ENCODE data around the gene EOMES. TPM values are rescaled to one million over a fixed set of nuclear protein-coding genes. Genes with fewer than 3 reads are reported as not detected.

The EOMES gene
- total and polyA plus RNA-seq, 3 experiments from 2014 or later, result 37.1 to 188 (median 37.2) TPM

DNA sequence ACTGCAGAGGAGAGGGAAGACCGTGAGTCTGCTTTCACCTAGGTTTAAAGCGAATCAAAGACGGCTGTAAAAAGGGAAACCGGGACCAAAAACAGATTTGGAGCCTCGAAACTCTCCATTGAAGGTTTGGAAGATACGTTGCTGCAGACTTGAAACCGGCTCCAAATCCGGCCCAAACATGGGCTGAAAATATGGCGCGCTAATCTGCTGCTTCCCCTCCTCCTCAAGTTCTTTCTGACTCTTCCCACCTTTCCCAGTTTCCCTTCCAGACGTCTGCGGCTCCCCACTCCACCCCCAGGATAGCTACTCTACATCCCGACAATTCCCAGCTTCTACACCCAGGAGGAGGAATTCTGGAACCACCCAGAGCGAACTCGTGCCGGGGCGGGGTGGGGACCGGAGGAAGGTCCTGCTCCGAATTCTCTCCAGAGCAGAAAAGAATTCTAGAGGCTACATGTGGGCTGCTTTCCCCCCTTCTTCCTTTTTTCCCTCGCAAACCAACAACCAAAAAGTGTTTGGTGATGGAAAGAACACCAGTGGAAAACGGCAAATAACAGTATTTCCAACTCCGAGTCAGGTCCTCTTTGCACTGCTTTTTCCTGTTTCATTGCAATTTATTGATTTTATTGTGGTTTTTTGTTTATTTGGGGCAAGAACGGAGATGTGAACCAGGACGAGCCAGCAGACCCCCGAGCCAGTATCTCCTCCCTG lies 8.5 kb downstream of the EOMES start:
- Mint-ChIP-seq H3K27ac (peak overlapping the region; percentile 85 to 99 (median 96)), H3K9me3 (no peaks in the 10 kb centered on the region), H3K36me3 (peaks cover 14 to 60% (median 20%) of the 10 kb centered on the region in 3 donors), H3K4me1 (peaks cover 40 to 60% (median 48%) of the 10 kb centered on the region in 3 donors), H3K4me3 (peak overlapping the region; percentile 95 to 100 (median 99)), H3K27me3 (peaks cover 5 to 10% of the 10 kb centered on the region in 2 donors)
- peaks cover 17% of the 10 kb centered on the region for H3K4me1 ChIP-seq (ENCODE audit: insufficient read depth, low read length)
- ChIA-PET POLR2A (interaction anchor here (0.6 to 2.9 kb wide), 7 partner anchors 9 to 635 kb away, joined by 3 to 52 read pairs (median 14); partner anchors contain the start of genes AZI2, EOMES, NEK10 and ZCWPW2), CTCF (interaction anchor here (0.7 to 3.3 kb wide), 19 partner anchors 8 to 626 kb away, joined by 3 to 130 read pairs (median 9); partner anchors contain the start of gene EOMES)
- H3K9me3 ChIP-seq (ENCODE audit: low read length), result no peaks in the 10 kb centered on the region
- DNase-seq, result no peak
- H3K36me3 ChIP-seq (ENCODE audit: insufficient read depth, low read length), result peaks cover 6% of the 10 kb centered on the region
- peak overlapping the region; percentile 72 for H3K27ac ChIP-seq (ENCODE audit: low read depth, low read length)
- no peaks in the 10 kb centered on the region for H3K27me3 ChIP-seq (ENCODE audit: insufficient read depth, low read length, poor library complexity, severe bottlenecking)
- peak overlapping the region; percentile 84 for H3K4me3 ChIP-seq (ENCODE audit: low read length)

DNA sequence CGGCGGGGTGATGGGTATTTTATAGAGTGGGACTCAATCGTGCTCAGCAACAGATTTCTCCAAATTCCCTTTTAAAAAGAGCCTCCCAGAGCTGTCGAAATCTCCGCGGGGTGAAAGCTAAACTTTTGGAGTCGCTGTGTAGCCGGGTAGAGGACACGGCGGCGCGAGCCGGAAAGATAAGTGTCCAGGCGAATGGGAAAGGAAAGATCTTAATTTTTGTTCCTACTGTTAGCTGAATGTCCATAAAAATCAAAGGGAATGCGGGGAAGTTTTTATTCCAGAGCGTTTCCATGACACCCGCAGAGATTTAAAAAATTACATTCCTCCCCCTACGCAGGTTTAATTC lies 9.1 kb downstream of the EOMES start:
- H3K27ac ChIP-seq (ENCODE audit: low read depth, low read length), result peak overlapping the region; percentile 72
- peak overlapping the region; percentile 85 to 99 (median 96) for H3K27ac Mint-ChIP-seq

DNA sequence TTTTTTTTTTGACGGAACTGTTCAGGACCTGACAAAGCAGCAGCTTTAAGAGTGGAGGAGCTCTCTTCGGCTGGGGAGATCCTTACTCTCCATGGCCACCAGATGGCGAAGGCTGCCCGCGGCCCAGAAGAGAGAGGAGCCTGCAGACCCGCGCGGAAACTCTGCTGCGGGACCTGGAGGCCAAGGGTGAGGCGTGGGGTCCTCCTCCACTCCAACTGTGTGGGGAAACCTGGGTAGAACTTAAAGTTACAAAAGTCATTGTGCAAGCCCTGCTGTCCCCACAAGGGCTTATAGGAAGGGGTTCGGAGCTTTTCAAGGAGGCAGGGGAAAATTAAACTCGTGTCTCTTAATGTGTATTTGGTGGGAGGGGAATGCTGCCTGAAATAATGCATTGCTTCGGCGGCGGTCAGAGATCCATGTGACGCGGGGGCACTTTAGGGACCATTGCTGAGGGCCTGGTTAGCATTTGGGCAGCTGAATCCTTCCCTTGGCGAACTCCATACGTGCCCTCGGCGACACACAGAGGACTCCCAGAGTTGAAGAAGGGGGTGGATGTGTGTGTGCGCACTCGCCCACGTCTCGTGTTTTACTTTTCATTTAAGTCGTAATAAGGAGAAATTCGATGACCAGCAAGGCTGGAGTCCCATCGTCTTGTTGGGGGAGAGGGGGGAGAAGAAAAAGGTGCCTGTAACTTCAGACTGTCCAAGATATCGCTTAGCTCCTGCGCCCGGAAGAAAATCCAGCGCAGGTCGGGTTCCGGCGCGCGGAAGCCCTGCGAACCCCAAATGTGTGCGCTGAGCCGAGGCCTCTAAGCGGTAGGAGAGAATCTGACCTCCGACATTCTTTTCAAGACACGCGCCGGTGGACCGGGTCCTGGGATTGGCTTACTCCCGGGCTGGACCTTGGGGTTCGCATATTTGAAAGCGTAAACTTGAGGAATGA lies 9.7 kb downstream of the EOMES start:
- H3K4me3 Mint-ChIP-seq, result peak overlapping the region; percentile 95 to 100 (median 99)
- peaks cover 5 to 10% of the 10 kb centered on the region in 2 donors for H3K27me3 Mint-ChIP-seq
- H3K27ac Mint-ChIP-seq, result peak overlapping the region; percentile 85 to 99 (median 96)
- Histone ChIP-seq H3K4me3 (ENCODE audit: low read length) (peak overlapping the region; percentile 84), H3K4me1 (ENCODE audit: insufficient read depth, low read length) (peaks cover 17% of the 10 kb centered on the region), H3K36me3 (ENCODE audit: insufficient read depth, low read length) (peaks cover 4% of the 10 kb centered on the region), H3K27me3 (ENCODE audit: insufficient read depth, low read length, poor library complexity, severe bottlenecking) (no peaks in the 10 kb centered on the region), H3K27ac (ENCODE audit: low read depth, low read length) (peak overlapping the region; percentile 72), H3K9me3 (ENCODE audit: low read length) (no peaks in the 10 kb centered on the region)
- POLR2A ChIA-PET, result interaction anchor here (0.5 to 2.9 kb wide), 16 partner anchors 10 to 636 kb away, joined by 3 to 52 read pairs (median 5); partner anchors contain the start of genes AZI2, EOMES and ZCWPW2
- DNase-seq, result peak; percentile 71 to 88 (median 75)
- H3K9me3 Mint-ChIP-seq, result no peaks in the 10 kb centered on the region
- CTCF ChIA-PET, result interaction anchor here (0.6 to 3.3 kb wide), 66 partner anchors 9 to 638 kb away, joined by 3 to 130 read pairs (median 4); partner anchors contain the start of genes AZI2, EOMES and ZCWPW2
- H3K4me1 Mint-ChIP-seq, result peaks cover 30 to 49% (median 37%) of the 10 kb centered on the region in 3 donors
- peaks cover 5 to 48% (median 8%) of the 10 kb centered on the region in 3 donors for H3K36me3 Mint-ChIP-seq

More for the DNA sequence above, 9.1 kb downstream of the EOMES start:
- ChIA-PET POLR2A (interaction anchor here (0.6 to 2.9 kb wide), 9 partner anchors 10 to 636 kb away, joined by 3 to 52 read pairs (median 8); partner anchors contain the start of genes AZI2, EOMES, NEK10 and ZCWPW2), CTCF (interaction anchor here (0.7 to 3.3 kb wide), 28 partner anchors 9 to 637 kb away, joined by 3 to 130 read pairs (median 11); partner anchors contain the start of genes AZI2, EOMES and ZCWPW2)
- Mint-ChIP-seq H3K9me3 (no peaks in the 10 kb centered on the region), H3K27me3 (peaks cover 5 to 10% of the 10 kb centered on the region in 2 donors), H3K36me3 (peaks cover 10 to 55% (median 14%) of the 10 kb centered on the region in 3 donors), H3K4me3 (peak overlapping the region; percentile 95 to 100 (median 99)), H3K4me1 (peaks cover 35 to 55% (median 44%) of the 10 kb centered on the region in 3 donors)
- Histone ChIP-seq H3K36me3 (ENCODE audit: insufficient read depth, low read length) (peaks cover 6% of the 10 kb centered on the region), H3K4me1 (ENCODE audit: insufficient read depth, low read length) (peaks cover 17% of the 10 kb centered on the region), H3K4me3 (ENCODE audit: low read length) (peak overlapping the region; percentile 84), H3K9me3 (ENCODE audit: low read length) (no peaks in the 10 kb centered on the region), H3K27me3 (ENCODE audit: insufficient read depth, low read length, poor library complexity, severe bottlenecking) (no peaks in the 10 kb centered on the region)
- no peak for DNase-seq

GRCh38 chr3:27708250-27708649 lies 13.9 kb downstream of the EOMES start:
- no peak for DNase-seq
- Histone ChIP-seq H3K4me3 (ENCODE audit: low read length) (no peak overlapping the region), H3K27ac (ENCODE audit: low read depth, low read length) (no peak overlapping the region), H3K4me1 (ENCODE audit: insufficient read depth, low read length) (no peaks in the 10 kb centered on the region), H3K9me3 (ENCODE audit: low read length) (no peaks in the 10 kb centered on the region), H3K36me3 (ENCODE audit: insufficient read depth, low read length) (no peaks in the 10 kb centered on the region), H3K27me3 (ENCODE audit: insufficient read depth, low read length, poor library complexity, severe bottlenecking) (no peaks in the 10 kb centered on the region)
- Mint-ChIP-seq H3K27me3 (peaks cover 5 to 7% of the 10 kb centered on the region in 2 donors), H3K36me3 (peaks cover 0 to 12% (median 0%) of the 10 kb centered on the region in 3 donors), H3K4me3 (no peak overlapping the region), H3K27ac (no peak overlapping the region), H3K4me1 (peaks cover 0 to 14% (median 2%) of the 10 kb centered on the region in 3 donors), H3K9me3 (no peaks in the 10 kb centered on the region)
- CTCF ChIA-PET, result interaction anchor here (1.6 to 2.8 kb wide), 2 partner anchors 11 to 14 kb away, joined by 3 to 11 read pairs; partner anchors contain the start of gene EOMES
- POLR2A ChIA-PET, result no interaction called here

- peaks cover 0 to 5% (median 0%) of the 10 kb centered on the region in 3 donors for H3K36me3 Mint-ChIP-seq
- H3K4me1 Mint-ChIP-seq, result no peaks in the 10 kb centered on the region
- no peak overlapping the region for H3K4me3 Mint-ChIP-seq
- ChIA-PET CTCF (no interaction called here), POLR2A (no interaction called here)
- H3K9me3 ChIP-seq (ENCODE audit: low read length), result no peaks in the 10 kb centered on the region
- H3K9me3 Mint-ChIP-seq, result peaks cover 0 to 7% (median 4%) of the 10 kb centered on the region in 5 donors
- no peak overlapping the region for H3K27ac ChIP-seq (ENCODE audit: low read depth, low read length)
- DNase-seq, result no peak
- no peak overlapping the region for H3K27ac Mint-ChIP-seq
- no peaks in the 10 kb centered on the region for H3K36me3 ChIP-seq (ENCODE audit: insufficient read depth, low read length)
- H3K27me3 ChIP-seq (ENCODE audit: insufficient read depth, low read length, poor library complexity, severe bottlenecking), result no peaks in the 10 kb centered on the region
- H3K27me3 Mint-ChIP-seq, result no peaks in the 10 kb centered on the region
- H3K4me1 ChIP-seq (ENCODE audit: insufficient read depth, low read length), result no peaks in the 10 kb centered on the region
- no peak overlapping the region for H3K4me3 ChIP-seq (ENCODE audit: low read length)
Measured at GRCh38 chr3:27699067-27699466, 23.1 kb downstream of the EOMES start.

DNA sequence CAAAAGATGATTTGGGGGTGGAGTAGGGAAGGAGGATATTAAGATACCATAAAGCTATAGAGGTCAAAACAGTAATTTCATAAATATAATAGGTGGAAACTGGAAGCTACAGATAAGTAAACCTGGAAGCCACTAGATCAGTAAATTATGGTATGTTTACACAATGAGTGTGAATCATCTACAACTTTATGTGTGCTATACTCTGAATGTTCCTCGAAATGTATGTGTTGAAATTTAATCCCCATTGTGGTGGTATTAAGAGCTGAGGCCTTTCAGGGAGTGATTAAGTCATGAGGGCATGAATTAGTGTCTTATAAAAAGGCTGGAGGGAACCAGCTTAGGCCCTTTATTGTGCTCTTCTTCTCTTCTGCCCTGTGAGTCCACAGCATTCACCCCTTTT lies 25.2 kb downstream of the EOMES start:
- no peaks in the 10 kb centered on the region for H3K36me3 ChIP-seq (ENCODE audit: insufficient read depth, low read length)
- no peak overlapping the region for H3K27ac ChIP-seq (ENCODE audit: low read depth, low read length)
- H3K27me3 ChIP-seq (ENCODE audit: insufficient read depth, low read length, poor library complexity, severe bottlenecking), result no peaks in the 10 kb centered on the region
- peaks cover 0 to 7% (median 4%) of the 10 kb centered on the region in 5 donors for H3K9me3 Mint-ChIP-seq
- no peak for DNase-seq
- ChIA-PET CTCF (interaction anchor here (2.2 kb wide), 1 partner anchor 15 kb away, joined by 5 read pairs; no protein-coding TSS in a partner anchor), POLR2A (interaction anchor here (0.6 kb wide), 1 partner anchor 57 kb away, joined by 3 read pairs; no protein-coding TSS in a partner anchor)
- H3K27ac Mint-ChIP-seq, result no peak overlapping the region
- H3K4me1 ChIP-seq (ENCODE audit: insufficient read depth, low read length), result no peaks in the 10 kb centered on the region
- no peak overlapping the region for H3K4me3 Mint-ChIP-seq
- no peak overlapping the region for H3K4me3 ChIP-seq (ENCODE audit: low read length)
- H3K9me3 ChIP-seq (ENCODE audit: low read length), result no peaks in the 10 kb centered on the region
- H3K36me3 Mint-ChIP-seq, result peaks cover 0 to 10% (median 1%) of the 10 kb centered on the region in 3 donors
- H3K27me3 Mint-ChIP-seq, result no peaks in the 10 kb centered on the region
- no peaks in the 10 kb centered on the region for H3K4me1 Mint-ChIP-seq

- H3K27me3 ChIP-seq (ENCODE audit: insufficient read depth, low read length, poor library complexity, severe bottlenecking), result no peaks in the 10 kb centered on the region
- CTCF ChIA-PET, result no interaction called here
- no peak overlapping the region for H3K27ac ChIP-seq (ENCODE audit: low read depth, low read length)
- H3K36me3 ChIP-seq (ENCODE audit: insufficient read depth, low read length), result no peaks in the 10 kb centered on the region
- H3K4me1 ChIP-seq (ENCODE audit: insufficient read depth, low read length), result no peaks in the 10 kb centered on the region
- POLR2A ChIA-PET, result no interaction called here
- no peak overlapping the region for H3K4me3 ChIP-seq (ENCODE audit: low read length)
- Mint-ChIP-seq H3K4me1 (no peaks in the 10 kb centered on the region), H3K27ac (no peak overlapping the region), H3K27me3 (no peaks in the 10 kb centered on the region), H3K36me3 (peaks cover 0 to 19% (median 5%) of the 10 kb centered on the region in 3 donors), H3K4me3 (no peak overlapping the region), H3K9me3 (peaks cover 7 to 14% (median 8%) of the 10 kb centered on the region in 5 donors)
- no peak for DNase-seq
- no peaks in the 10 kb centered on the region for H3K9me3 ChIP-seq (ENCODE audit: low read length)
Measured at GRCh38 chr3:27695636-27696035, 26.5 kb downstream of the EOMES start.

Data from CD8-positive, alpha-beta memory T cell (primary cell).